Fibroblast of lung (primary cell): Measurements from ENCODE around the gene ZBTB2. TPM values are rescaled to one million over a fixed set of nuclear protein-coding genes. Genes with fewer than 3 reads are reported as not detected.

Source experiments
- DNase-seq, 2 donors: peaks; one replicate each; pipeline versions ENCODE4 v3.0.0 to v3.0.0-alpha.2; 2010; ENCODE audit warnings: low read depth in 2 of 2
- H2AFZ ChIP-seq: 2 replicates; pipeline ENCODE4 v1.5.1; 2012; ENCODE audit warnings: low read length, control low read depth, inconsistent platforms
- H3K27ac ChIP-seq: 2 replicates; pipeline ENCODE4 v1.5.1; 2011; ENCODE audit warnings: low read length, control low read depth; ENCODE audit not compliant: insufficient read depth
- H3K27me3 ChIP-seq: 2 replicates; pipeline ENCODE4 v1.5.1; 2011; ENCODE audit warnings: mild to moderate bottlenecking, low read length; ENCODE audit not compliant: control insufficient read depth, insufficient read depth
- H3K36me3 ChIP-seq: 2 replicates; pipeline ENCODE4 v1.5.1; 2011; ENCODE audit warnings: low read length; ENCODE audit not compliant: control insufficient read depth, insufficient read depth
- H3K4me1 ChIP-seq: 2 replicates; pipeline ENCODE4 v1.5.1; 2011; ENCODE audit warnings: low read length; ENCODE audit not compliant: control insufficient read depth, insufficient read depth; ENCODE audit errors: extremely low read depth
- H3K4me2 ChIP-seq: 2 replicates; pipeline ENCODE4 v1.5.1; 2011; ENCODE audit warnings: low read length, control low read depth; ENCODE audit not compliant: insufficient read depth; ENCODE audit errors: extremely low read depth
- H3K4me3 ChIP-seq, 4 experiments: fragments of 200-600 bp in 1 of 4; sonication (generic) in 1 of 4; replicated peaks in 1 of 4; 2 replicates each; pipeline ENCODE4 v1.5.1; 2011 to 2016; ENCODE audit warnings: low read length in 4 of 4, low read depth in 3 of 4, mild to moderate bottlenecking in 3 of 4, control low read depth in 2 of 4, inconsistent platforms in 1 of 4, mixed read lengths in 1 of 4; ENCODE audit not compliant: insufficient read depth in 1 of 4; ENCODE audit errors: control extremely low read depth in 1 of 4
- H3K79me2 ChIP-seq: 2 replicates; pipeline ENCODE4 v1.5.1; 2012; ENCODE audit warnings: mild to moderate bottlenecking, low read length, inconsistent platforms; ENCODE audit not compliant: control insufficient read depth, insufficient read depth
- H3K9ac ChIP-seq: 2 replicates; pipeline ENCODE4 v1.5.1; 2011; ENCODE audit warnings: mild to moderate bottlenecking, low read length, control low read depth; ENCODE audit not compliant: insufficient read depth
- H3K9me3 ChIP-seq: 2 replicates; pipeline ENCODE4 v1.5.1; 2012; ENCODE audit warnings: low read depth, low read length; ENCODE audit not compliant: control insufficient read depth, insufficient read depth
- H4K20me1 ChIP-seq: 2 replicates; pipeline ENCODE4 v1.5.1; 2011; ENCODE audit warnings: low read length; ENCODE audit not compliant: control insufficient read depth, insufficient read depth; ENCODE audit errors: extremely low read depth
- CTCF ChIP-seq, 2 donors: IDR thresholded peaks in 1 of 2; conservative IDR thresholded peaks in 1 of 2; 1 replicate in 1 of 2; 2 replicates in 1 of 2; pipeline ENCODE4 v1.5.1; 2011 to 2012; ENCODE audit warnings: low read length in 2 of 2, control low read depth in 1 of 2, inconsistent platforms in 1 of 2, low read depth in 1 of 2, mild to moderate bottlenecking in 1 of 2
- EZH2 ChIP-seq: IDR thresholded peaks from 2 replicates; pipeline ENCODE4 v1.5.1; 2012; ENCODE audit warnings: low read length, control low read depth, mild to moderate bottlenecking; ENCODE audit errors: missing control alignments
- polyA plus RNA-seq, 2 donors: library from polyadenylated mRNA; depleted of rRNA in 1 of 2; stranded (reverse) in 1 of 2; unstranded in 1 of 2; fragments of >200 nt; gene quantifications; 2 replicates each; pipeline ENCODE4 v1.2.1, GENCODE V29; 2011 to 2012; ENCODE audit warnings: missing spikeins in 1 of 2
- total RNA-seq: library from RNA; depleted of rRNA; stranded (reverse); fragments of >200 nt; gene quantifications from 2 replicates; pipeline ENCODE4 v1.2.1, GENCODE V29; 2014

ZBTB2 gene
- total and polyA plus RNA-seq, 2 donors (not counting 1 experiment from before 2014, with no cell fraction given), result 12.2 to 20.1 TPM

GRCh38 chr6:151352410-151353396 lies 38.7 kb downstream of the ZBTB2 start:
- Histone ChIP-seq H3K9me3 (no peaks in the 10 kb centered on the region), H3K27ac (no peak overlapping the region), H3K4me3 (no peak overlapping the region), H3K36me3 (peaks cover 9% of the 10 kb centered on the region), H3K79me2 (no peaks in the 10 kb centered on the region), H2AFZ (no peak overlapping the region), H3K9ac (no peak overlapping the region), H3K4me2 (no peak overlapping the region), H3K4me1 (no peaks in the 10 kb centered on the region), H4K20me1 (no peaks in the 10 kb centered on the region), H3K27me3 (no peaks in the 10 kb centered on the region)
- no peak for DNase-seq
- TF ChIP-seq CTCF (conservative IDR thresholded peaks at IDR 0.05 in 1 of 2, IDR thresholded peaks at IDR 0.05 in 1 of 2; ENCODE audit: low read depth in 1 of 2, low read length in 2 of 2) (no peak), EZH2 (no peak)

- no peak overlapping the region for H3K27ac ChIP-seq
- H3K9me3 ChIP-seq, result no peaks in the 10 kb centered on the region
- TF ChIP-seq CTCF (conservative IDR thresholded peaks at IDR 0.05 in 1 of 2, IDR thresholded peaks at IDR 0.05 in 1 of 2; ENCODE audit: low read depth in 1 of 2, low read length in 2 of 2) (no peak), EZH2 (no peak)
- DNase-seq, result no peak
- H3K36me3 ChIP-seq, result peaks cover 9% of the 10 kb centered on the region
- no peak overlapping the region for H2AFZ ChIP-seq
- no peaks in the 10 kb centered on the region for H3K79me2 ChIP-seq
- no peaks in the 10 kb centered on the region for H3K4me1 ChIP-seq
- no peak overlapping the region for H3K9ac ChIP-seq
- no peak overlapping the region for H3K4me2 ChIP-seq
- H3K4me3 ChIP-seq, result no peak overlapping the region
- H4K20me1 ChIP-seq, result no peaks in the 10 kb centered on the region
- H3K27me3 ChIP-seq, result no peaks in the 10 kb centered on the region
Measured at GRCh38 chr6:151351731-151352130, 39.6 kb downstream of the ZBTB2 start.

- no peaks in the 10 kb centered on the region for H4K20me1 ChIP-seq
- no peak overlapping the region for H3K27ac ChIP-seq
- no peak for DNase-seq
- H3K9me3 ChIP-seq, result no peaks in the 10 kb centered on the region
- no peak overlapping the region for H3K4me3 ChIP-seq
- H2AFZ ChIP-seq, result no peak overlapping the region
- H3K79me2 ChIP-seq, result no peaks in the 10 kb centered on the region
- H3K4me1 ChIP-seq, result no peaks in the 10 kb centered on the region
- peaks cover 9% of the 10 kb centered on the region for H3K36me3 ChIP-seq
- no peak overlapping the region for H3K9ac ChIP-seq
- H3K4me2 ChIP-seq, result no peak overlapping the region
- TF ChIP-seq CTCF (conservative IDR thresholded peaks at IDR 0.05 in 1 of 2, IDR thresholded peaks at IDR 0.05 in 1 of 2; ENCODE audit: low read depth in 1 of 2, low read length in 2 of 2) (no peak), EZH2 (no peak)
- H3K27me3 ChIP-seq, result no peaks in the 10 kb centered on the region
Measured at GRCh38 chr6:151351146-151351700, 40.1 kb downstream of the ZBTB2 start.
